T-helper 1 cell treated with Interleukin-12 subunit alpha and Interleukin-12 subunit beta and Interleukin-4 antibody, amounts not matched to agents 30 ng/mL and 1 ng/mL, for 36 hours (primary cell): ENCODE measurements around the gene EFTUD2. TPM values are rescaled to one million over a fixed set of nuclear protein-coding genes. Genes with fewer than 3 reads are reported as not detected.

Source experiments
- intact Hi-C: fragments of 100-400 bp; cut with micrococcal nuclease; formaldehyde crosslinking; loops from one replicate; pipeline ENCODE4 v1.15.1; 2024
- total RNA-seq: library from RNA; stranded (reverse); gene quantifications from 2 replicates; pipeline ENCODE4 v1.2.3, GENCODE V29; 2022

The EFTUD2 gene
- total RNA-seq, 1 donor from 2014 or later: 165 TPM

- intact Hi-C loops: no loop called here
Measured at GRCh38 chr17:44926821-44927525, 27.7 kb upstream of the EFTUD2 start.

- intact Hi-C loops: no loop called here
Measured at GRCh38 chr17:44925731-44926697, 26.8 kb upstream of the EFTUD2 start.

DNA sequence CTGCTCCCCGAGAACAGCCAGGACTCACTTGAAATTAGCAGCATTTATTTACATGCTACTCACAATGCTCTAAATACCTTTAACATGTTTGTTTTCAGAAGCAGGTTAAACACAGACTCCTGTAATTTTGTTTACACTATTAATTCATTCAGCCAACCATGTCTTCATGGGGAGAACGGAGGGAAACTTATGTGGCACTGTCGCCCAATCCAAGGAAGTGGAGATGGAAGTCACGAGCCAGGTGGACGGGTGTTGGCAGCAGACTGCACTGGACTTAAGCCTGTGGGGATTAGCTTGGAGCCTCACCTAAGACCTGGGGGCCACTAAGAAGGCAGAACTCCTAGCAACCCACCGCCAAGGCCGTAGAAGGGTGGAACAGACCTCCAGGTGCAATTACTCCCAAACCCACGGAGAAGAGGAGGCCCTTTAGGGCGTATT is 24.9 kb upstream of the EFTUD2 start:
- intact Hi-C loops: no loop called here

GRCh38 chr17:44922746-44923470 is 23.7 kb upstream of the EFTUD2 start:
- intact Hi-C loops: no loop called here

- intact Hi-C loops: no loop called here
Measured at GRCh38 chr17:44922136-44922535, 22.9 kb upstream of the EFTUD2 start.

GRCh38 chr17:44921122-44921882 is 22.1 kb upstream of the EFTUD2 start:
- intact Hi-C loops: loop anchor here (2.0 kb wide), 1 partner anchor 25 kb away; the partner anchor contains the start of gene KIF18B

GRCh38 chr17:44920565-44920940 is 21.3 kb upstream of the EFTUD2 start:
- intact Hi-C loops: loop anchor here (1.0 to 2.0 kb wide), 3 partner anchors 26 to 178 kb away; partner anchors contain the start of gene KIF18B

DNA sequence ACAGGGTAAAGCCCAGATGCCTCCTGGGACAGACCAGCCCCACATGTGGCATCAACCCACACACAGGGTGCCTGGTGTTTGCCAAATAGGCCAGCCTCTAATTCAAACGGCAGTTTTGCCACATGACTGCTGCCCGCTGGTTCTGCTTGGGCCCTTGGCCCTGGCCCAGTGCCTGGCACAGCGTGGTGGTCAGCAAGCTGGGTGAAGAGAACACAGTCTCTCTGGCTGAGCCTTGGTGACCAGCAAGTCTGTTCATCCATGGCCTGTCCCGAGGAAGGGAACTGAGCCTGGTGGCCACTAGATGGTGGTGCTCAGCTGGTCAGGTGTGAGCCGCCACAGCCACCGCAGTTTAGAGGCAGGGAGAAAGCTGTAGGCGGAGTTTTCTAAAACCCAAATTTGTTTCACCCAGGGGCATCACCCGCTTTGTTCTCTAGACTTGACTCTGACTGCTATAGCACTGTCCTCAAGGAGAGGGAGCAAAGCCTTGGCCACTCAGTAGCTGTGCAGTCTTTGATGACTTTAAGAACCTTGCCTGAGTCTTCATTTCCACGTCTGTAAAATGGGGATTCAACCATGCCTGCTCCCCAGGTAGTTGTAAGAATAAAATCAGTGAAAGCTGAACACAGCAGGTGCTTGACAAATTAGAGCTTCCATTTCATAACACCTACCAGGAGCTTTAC is 20.8 kb upstream of the EFTUD2 start:
- intact Hi-C loops: loop anchor here (1.0 to 2.0 kb wide), 3 partner anchors 27 to 178 kb away; partner anchors contain the start of gene KIF18B

GRCh38 chr17:44919411-44919810 is 20.2 kb upstream of the EFTUD2 start:
- intact Hi-C loops: no loop called here

DNA sequence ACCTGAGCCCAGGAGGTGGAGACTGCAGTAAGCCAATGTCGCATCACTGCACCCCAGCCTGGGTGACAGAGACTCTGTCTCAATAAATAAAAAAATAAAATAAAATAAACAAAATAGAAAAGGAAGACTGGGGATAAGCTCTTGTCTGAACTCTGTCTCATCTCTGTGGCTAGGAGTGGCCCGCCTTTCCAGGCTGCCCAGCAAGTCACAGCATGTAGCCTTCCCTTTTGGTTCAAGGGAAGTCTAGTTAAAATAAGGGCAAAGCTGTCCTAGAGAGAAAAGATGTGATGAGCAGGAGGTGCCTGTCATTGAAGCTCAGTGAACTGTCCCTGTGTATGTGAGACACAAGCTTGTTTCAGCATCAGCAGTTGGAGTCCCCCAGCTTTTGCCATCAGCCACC is 18.8 kb upstream of the EFTUD2 start:
- intact Hi-C loops: no loop called here

DNA sequence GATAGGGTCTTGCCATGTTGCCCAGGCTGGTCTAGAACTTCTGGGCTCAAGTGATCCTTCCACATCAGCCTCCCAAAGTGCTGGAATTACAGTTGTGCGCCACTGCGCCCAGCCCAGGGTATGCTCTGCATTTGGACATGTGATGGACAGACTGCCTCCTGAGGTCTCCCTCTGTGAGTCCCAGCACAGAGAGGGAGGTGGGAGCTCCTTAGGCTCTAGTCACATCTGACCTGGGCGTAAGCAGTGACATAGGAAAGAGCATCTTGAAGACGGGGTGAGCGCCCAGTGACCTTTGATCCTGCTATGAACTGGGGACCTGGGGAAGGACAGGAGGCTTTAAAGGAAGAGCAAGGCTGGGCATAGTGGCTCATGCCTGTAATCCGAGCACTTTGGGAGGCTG is 18.2 kb upstream of the EFTUD2 start:
- intact Hi-C loops: no loop called here

GRCh38 chr17:44916781-44917241 is 17.6 kb upstream of the EFTUD2 start:
- intact Hi-C loops: no loop called here

- intact Hi-C loops: no loop called here
Measured at GRCh38 chr17:44915862-44916780, 16.9 kb upstream of the EFTUD2 start.

GRCh38 chr17:44915321-44915726 is 16.1 kb upstream of the EFTUD2 start, which contains the start of gene GFAP:
TSS of gene GFAP (minus strand) at chr17:44915500. CDS start at chr17:44915486, 14 bp downstream.
- intact Hi-C loops: no loop called here

- intact Hi-C loops: no loop called here
Measured at GRCh38 chr17:44914698-44915271, 15.5 kb upstream of the EFTUD2 start.

- intact Hi-C loops: no loop called here
Measured at GRCh38 chr17:44914148-44914547, 14.9 kb upstream of the EFTUD2 start.

DNA sequence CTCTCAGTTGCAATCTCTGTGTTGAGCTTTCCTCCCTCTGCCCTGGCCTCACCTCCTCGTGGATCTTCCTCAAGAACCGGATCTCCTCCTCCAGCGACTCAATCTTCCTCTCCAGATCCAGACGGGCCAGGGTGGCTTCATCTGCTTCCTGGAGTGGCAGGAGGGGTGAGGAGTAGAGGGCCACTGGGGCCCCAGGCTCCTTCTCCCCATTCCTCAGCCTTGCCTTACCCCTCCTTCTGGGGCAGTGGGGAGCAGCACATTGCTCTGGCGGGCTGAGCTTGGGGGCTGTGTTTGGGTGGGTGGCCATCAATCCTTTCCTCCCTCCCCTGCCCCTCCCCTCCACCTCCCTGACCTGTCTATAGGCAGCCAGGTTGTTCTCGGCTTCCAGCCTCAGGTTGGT is 14.4 kb upstream of the EFTUD2 start:
- intact Hi-C loops: no loop called here

GRCh38 chr17:44912763-44913544 is 13.7 kb upstream of the EFTUD2 start:
- intact Hi-C loops: no loop called here
